NCI-H82 (cell line): ENCODE data around the gene TRIP10.
"Not testable (repeated sequence)": the region's sequence is repeated elsewhere in the genome, so short reads cannot be mapped to it uniquely, and the experiment has no call there.

Experiments used
- DNase-seq: peaks from one replicate; lab custom pipeline; 2025; lab: John Stamatoyannopoulos, UW

The TRIP10 gene

GRCh38 chr19:6768236-6768785 lies 28.8 kb downstream of the TRIP10 start:
- DNase-seq, result no peak

GRCh38 chr19:6769006-6769619 lies 29.6 kb downstream of the TRIP10 start:
- peak; percentile 29 for DNase-seq

- DNase-seq, result not testable (repeated sequence)
Observed at GRCh38 chr19:6771648-6772027, 32.2 kb downstream of the TRIP10 start.

GRCh38 chr19:6772028-6772865 lies 32.8 kb downstream of the TRIP10 start, which contains the start of gene VAV1:
VAV1 (plus strand) TSS chr19:6772708; CDS start chr19:6772808, 100 bp downstream.
- no peak for DNase-seq

GRCh38 chr19:6772866-6773322 lies 33.4 kb downstream of the TRIP10 start:
- DNase-seq, result no peak

- no peak for DNase-seq
Observed at GRCh38 chr19:6773323-6773931, 33.9 kb downstream of the TRIP10 start.

- peak; percentile 64 for DNase-seq
Observed at GRCh38 chr19:6774821-6775707, 35.6 kb downstream of the TRIP10 start.

GRCh38 chr19:6776045-6776444 lies 36.6 kb downstream of the TRIP10 start:
- not testable (repeated sequence) for DNase-seq

GRCh38 chr19:6776999-6777398 lies 37.5 kb downstream of the TRIP10 start:
- no peak for DNase-seq

- DNase-seq, result no peak
Observed at GRCh38 chr19:6777434-6777833, 38.0 kb downstream of the TRIP10 start.

GRCh38 chr19:6778386-6778785 lies 38.9 kb downstream of the TRIP10 start:
- DNase-seq, result no peak

GRCh38 chr19:6779206-6779605 lies 39.7 kb downstream of the TRIP10 start:
- no peak for DNase-seq

GRCh38 chr19:6787393-6787792 lies 47.9 kb downstream of the TRIP10 start:
- no peak for DNase-seq

GRCh38 chr19:6788896-6789295 lies 49.4 kb downstream of the TRIP10 start:
- DNase-seq, result no peak

- no peak for DNase-seq
Observed at GRCh38 chr19:6790194-6791128, 51.0 kb downstream of the TRIP10 start.

GRCh38 chr19:6791237-6791636 lies 51.8 kb downstream of the TRIP10 start:
- no peak for DNase-seq

GRCh38 chr19:6793411-6793810 lies 53.9 kb downstream of the TRIP10 start:
- no peak for DNase-seq

- DNase-seq, result no peak
Observed at GRCh38 chr19:6793973-6794372, 54.5 kb downstream of the TRIP10 start.

- DNase-seq, result no peak
Observed at GRCh38 chr19:6794686-6795431, 55.4 kb downstream of the TRIP10 start.

GRCh38 chr19:6796278-6796677 lies 56.8 kb downstream of the TRIP10 start:
- no peak for DNase-seq
